GM19023 (cell line): ENCODE results near the gene APBB2.

Source experiments
- ATAC-seq: cut with Tn5 transposase; IDR thresholded peaks from one replicate; pipeline ENCODE4 v1.9.1; 2021; ENCODE audit warnings: mild to moderate bottlenecking, moderate library complexity; ENCODE audit not compliant: unreplicated experiment

The APBB2 gene

DNA sequence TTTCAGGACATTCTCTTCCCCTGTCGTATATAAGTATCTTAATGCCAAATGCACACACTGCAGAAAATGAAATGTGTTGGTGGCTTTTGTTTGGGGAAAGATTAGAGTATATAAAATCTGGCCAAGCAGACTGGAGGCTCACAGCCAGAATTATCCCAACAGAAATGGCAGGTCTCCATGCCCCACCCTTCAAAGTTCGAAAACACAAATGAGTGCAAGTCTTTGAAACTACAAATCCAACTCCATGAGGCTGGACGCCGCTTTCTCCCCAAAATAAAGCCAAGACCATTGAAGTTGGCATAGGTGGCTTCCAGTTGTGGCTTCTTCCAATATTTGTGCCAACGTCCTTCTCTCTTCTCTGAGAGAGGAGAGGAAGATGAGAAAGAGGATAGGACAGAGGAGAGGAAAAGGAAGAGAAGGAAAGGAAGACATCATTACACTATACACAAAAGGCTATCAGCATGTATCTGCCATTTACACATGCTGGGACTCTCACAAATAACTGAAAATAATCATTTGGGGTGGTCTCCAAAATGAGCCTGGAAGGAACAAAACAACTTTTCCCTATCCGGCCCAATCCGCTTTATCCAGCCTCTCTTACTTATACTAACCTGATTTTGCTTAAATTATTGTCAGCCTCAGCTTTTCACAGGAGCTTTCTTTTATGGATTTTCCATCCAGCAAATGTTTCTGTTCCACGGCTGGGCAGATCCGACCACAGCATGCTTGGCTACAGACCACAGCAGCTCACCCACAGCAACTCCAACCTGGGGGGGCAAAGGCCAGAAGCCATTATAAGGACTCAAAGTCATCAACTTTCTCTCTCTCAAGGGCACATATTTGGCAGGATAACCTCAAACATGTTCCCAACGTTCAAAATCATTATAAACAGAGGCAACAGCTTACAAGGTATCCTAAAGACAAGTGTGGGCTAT lies 71.7 kb downstream of the APBB2 start:
- no peak for ATAC-seq

DNA sequence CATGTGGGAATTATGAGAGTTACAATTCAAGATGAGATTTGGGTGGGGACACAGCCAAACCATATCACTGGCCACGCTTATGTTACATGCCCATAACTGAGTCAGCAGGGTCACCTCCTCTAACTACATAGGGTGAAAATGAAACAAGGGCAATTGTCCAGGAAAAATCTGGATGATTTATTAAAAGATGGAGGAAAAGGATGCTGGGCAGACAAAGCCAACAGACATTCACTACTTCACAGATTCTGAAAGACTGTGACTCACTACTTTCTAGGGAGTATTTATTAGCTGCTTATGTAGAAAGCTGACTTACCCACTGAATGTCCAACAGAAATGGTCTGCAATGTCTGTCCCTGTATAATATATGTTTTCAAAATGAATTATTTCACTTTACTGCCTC lies 72.4 kb downstream of the APBB2 start:
- ATAC-seq, result no peak

DNA sequence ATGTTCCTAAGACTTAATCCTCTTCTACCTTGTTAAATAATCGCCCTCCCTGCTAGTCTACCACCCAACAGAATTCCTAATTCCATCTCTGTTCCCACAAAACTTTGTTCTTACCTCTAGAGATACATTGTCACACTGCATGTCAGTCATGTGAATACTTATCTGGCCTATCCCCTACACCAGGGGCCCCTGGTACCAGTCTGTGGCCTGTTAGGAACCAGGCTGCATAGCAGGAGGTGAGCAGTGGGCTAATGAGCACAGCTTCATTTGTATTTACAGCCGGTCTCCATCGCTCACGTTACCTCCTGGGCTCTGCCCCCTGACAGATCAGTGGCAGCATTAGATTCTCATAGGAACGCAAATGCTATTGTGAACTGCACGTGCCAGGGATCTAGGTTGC lies 73.9 kb downstream of the APBB2 start:
- no peak for ATAC-seq

DNA sequence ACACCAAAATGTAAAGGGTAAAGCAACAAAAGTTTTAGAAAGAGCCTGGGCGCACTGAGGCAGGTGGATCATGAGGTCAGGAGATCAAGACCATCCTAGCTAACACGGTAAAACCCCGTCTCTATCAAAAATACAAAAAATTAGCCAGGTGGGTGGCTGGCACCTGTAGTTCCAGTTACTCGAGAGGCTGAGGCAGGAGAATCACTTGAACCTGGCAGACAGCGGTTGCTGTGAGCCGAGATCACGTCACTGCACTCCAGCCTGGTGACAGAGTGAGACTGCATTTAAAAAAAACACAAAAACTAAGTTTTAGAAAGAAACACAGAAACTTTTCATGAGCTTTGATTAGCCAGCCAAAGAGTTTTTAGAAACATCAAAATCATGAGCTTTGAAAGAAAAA lies 76.5 kb downstream of the APBB2 start:
- no peak for ATAC-seq

DNA sequence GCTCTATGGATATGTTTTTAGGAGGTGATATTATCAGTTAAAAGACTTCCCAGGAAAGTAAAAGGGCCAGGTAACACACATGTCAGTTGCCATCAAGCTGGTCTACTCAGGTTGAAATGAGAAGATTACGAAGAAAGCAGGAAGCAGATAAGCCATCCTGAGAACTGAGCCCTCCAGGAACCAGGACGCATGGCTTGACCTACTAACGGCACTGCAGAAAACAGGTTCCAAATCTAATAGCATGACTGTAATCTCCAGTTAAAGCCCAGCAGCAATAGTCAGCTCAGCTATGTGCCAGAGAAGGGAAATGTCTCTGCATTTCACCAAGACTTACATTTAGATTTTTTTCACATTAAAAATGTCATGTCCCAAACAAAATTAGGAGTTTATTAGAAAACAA lies 77.9 kb downstream of the APBB2 start:
- ATAC-seq, result no peak

DNA sequence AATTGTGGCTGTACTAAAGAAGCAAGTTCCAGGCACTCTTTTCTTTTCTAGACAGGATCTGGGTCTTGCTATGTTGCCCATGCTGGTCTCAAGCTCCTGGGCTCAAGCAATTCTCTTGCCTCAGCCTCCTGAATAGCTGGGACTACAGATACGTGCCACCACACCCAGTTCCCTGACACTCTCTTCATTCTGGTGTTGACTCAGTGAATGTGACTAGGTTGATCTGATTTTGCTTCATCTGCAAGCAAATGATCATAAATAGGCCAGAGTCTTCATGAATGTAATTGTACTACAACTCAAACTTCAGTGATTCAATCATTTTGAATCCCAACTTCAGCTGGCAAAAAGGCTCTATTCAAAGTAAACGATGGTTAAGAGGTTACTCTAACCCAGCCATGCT lies 78.5 kb downstream of the APBB2 start:
- ATAC-seq, result no peak

DNA sequence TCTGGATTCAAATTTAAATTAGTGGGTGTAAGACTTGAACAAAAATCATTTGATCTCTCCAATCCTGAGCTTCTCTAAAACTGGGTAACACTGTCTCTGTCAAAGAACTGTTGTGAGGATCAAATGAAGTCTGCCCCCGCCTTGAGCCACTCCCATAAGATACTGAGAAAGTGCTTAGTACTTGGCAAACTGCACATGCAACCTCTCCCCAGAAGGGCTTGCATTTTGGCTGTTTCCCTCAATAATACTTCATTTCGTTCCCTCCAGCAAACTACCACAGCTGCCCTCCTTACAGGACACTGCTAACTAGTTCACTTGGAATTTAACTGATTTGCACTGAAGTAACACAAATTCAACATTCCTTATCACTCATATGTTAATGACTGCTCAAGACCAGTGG lies 79.8 kb downstream of the APBB2 start:
- no peak for ATAC-seq

DNA sequence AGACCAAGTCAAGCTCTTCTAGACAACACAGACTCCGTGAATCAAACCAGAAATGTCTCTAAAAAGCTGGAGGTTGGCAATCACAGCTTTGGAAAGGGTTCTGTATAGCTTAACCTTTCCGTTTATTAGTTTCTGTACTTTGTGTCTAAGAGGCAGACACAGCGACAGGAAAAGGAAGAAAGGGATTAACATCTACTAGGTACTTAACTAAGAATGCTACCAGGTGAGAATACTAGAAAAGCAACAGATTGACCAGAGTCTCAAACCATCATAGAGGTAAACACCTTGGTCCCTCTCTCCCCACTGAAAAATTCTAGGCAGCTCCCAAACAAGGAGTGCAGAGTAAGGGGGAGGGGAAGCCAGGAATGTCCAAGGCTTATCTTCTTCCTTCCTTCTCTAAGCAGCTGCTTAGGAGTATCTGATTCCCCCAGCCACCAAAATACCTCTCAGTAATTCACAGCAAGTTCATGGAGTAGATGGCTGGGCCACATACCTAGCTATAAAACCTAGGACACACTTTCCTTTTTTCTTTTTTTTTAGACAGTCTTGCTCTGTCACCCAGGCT lies 80.8 kb downstream of the APBB2 start:
- ATAC-seq, result no peak

DNA sequence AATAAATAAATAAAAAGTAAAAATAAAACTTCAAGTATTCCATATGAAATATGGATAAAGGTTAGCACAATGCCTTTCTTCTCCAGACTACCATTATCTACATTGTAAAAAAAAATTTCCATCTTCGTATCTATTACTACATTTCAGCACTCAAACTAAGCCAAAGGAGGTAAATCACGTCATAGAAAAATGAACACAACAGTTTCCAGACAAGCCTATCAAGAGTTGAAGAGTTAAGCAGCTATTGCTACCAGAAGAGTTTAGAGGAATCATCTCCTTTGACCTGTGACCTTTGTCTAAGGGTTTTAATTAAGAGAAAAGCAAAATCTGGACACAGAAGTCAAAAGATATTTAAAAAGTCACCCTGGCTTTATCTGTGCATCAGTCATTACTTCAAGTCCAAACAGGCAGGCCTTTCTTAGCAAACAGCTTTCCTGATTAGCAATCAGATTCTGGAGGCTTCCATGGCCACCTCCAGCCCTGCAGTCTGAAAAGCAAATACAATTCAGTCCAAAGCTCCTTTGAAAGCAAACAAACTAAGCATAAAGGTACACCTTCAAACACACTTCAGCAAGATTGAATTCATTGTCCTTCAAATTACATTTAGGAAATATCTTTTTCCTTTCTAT lies 82.2 kb downstream of the APBB2 start:
- no peak for ATAC-seq

DNA sequence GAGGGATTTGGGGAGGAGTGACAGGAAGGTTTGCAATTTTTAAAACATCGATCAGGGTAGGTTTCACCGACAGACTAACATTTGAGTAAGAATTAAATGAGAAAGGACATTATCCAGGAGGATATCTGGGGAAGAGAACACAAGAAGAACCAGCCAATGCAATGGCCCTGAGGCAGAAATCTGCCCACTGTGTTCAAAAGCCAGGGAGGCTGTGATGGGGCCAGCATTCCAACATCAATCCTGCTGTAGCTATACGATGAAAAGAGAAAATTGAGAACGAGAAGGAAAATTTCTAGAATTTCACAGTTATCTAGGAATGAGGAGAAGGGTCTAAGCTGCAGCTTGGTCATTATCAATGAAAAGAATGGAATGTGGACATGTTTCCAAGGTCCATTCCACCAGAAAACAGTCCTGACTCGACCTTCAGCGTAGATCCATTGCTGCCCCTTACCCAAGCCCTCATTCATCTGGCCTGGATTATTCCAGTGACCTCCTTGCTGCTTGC lies 84.4 kb downstream of the APBB2 start:
- no peak for ATAC-seq

DNA sequence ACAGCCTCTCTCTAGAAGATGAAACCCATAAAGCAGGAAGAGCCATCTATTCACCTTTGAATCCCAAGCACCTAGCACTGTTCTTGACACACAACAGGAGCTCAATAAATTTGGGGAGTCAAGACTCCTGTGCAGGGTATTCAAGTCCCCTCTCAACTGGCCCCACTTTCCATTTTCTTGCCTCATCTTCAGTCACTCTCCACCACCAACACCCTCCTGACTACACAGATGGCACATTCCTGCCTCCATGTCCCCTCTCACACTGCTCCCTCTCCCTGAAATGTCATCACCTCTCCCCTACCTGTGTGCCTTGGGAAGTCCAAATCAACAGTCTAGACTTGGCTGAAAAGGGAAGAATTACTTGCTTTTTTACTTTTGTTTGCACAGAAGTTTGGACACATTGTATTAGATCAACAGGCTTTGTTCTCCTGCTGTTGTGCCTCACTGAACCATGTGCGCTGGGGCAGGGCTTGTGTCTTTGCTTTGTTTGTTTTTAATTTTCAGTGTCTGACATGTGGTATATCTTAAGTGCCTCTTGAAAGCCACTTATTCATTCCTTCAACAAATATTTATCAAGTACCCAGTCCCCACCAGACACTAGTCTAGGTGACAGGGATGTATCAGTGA lies 85.1 kb downstream of the APBB2 start:
- ATAC-seq, result no peak

DNA sequence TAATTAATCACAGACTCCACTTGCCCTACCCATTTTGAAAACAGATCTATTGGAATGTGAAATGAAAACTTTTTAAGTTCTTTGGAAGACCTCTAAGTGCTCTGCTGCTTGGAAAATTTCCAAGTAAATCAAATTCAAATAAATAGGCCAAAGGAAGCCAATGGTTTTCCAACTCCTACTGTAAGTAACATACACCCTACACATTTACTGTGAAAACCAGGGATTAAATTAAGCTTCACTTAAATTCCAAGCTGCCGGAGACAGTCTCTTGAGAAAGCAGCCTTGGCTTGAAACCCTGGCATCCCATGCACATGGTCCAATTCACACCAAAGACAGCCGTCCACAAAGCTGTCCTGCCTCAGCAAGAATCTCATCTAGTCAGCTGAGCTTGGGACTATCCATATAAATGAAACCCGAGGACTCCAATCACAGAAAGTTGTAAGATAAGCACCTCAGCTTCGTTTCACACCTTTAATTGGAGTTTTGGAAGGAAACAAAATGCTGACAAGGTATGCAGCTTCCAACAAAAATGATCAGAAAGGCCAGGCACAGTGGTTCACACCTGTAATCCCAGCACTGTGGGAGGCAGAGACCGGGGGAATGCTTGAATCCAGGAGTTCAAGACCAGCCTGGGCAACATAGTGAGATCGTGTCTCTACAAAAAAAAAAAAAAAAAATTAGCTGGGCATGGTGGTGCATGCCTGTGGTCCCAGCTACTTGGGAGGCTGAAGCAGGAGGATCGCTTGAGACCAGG lies 88.6 kb downstream of the APBB2 start:
- ATAC-seq, result no peak

DNA sequence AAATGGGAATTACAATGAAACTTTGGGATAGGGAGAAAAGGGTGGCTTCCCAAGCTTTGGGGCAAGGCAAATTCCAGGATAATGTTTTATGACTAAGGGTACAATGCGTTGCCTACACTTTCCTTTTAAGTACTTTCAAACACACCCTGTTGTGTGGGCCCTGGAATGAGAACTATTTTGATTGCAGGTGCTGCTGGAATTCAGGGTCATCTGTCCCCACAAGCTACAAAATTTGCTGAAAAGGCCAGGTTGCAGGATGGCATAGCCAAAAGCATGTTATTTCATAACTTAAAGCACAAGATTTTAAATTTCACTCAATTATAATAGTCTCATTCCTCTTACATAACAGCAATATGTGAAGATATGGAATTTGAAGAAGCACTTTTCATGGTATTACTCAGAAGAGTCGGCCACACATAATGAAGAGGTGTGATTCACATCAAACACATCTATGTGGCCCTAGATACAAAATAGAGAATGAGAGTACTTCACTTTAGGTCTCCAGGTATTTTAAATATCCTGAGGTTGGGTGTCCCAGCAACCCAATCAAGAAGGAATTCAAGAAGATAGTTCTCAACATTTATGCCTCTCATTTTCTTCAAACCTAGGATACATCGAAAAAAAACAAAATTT lies 89.3 kb downstream of the APBB2 start:
- ATAC-seq, result no peak

DNA sequence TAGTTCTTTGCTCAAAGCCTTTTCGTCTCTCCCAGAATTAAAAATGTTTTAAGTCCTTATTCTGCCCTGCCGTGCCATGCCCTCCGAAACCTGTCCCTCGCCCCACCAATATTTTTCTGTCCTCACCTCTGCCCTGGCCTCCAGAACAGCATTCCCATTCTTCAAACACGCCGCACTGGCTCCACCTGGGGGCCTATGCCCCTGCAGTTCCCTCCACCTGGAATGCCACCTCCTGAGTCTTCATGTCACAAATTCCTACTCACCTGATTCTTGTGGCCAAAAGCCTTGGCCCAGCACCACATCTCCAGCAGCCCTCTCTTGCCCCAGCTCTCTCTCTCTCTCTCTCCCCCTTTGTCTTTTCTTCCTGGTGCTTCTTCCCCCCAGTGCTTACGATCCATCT lies 91.6 kb downstream of the APBB2 start:
- ATAC-seq, result no peak

DNA sequence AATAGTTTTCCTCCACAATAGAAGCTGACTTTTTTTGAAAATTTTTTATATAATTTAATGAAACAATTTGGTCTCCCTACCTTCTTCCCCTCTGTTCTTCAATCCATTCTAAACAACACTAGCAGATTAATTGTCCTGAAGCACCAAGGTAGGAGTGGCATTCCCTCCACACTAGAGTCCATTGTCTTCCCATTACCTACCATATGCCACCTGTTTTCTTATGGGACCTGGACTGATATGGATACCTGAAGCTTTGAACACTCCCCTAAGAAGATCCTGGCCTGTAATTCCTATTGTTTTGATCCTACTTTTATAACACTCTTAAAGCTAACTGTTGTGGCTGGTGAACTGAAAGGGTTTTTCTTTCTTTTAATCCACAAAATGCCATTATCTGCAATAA lies 92.0 kb downstream of the APBB2 start:
- no peak for ATAC-seq

DNA sequence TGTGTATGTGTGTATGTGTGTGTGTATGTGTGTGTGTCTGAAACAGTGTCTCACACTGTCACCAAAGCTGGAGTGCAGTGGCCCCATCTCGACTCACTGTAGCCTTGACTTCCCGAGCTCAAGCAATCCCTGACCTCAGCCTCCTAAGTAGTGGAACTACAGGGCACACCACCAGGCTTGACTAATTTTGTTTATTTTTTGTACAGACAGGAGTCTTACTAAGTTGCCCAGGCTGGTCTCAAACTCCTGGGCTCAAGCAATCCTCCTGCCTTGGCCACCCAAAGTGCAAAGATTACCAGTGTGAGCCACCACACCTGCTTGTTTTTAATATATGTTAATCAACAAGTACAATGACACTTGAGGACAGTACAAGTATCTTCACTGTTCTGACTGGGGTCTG lies 92.4 kb downstream of the APBB2 start:
- ATAC-seq, result no peak

DNA sequence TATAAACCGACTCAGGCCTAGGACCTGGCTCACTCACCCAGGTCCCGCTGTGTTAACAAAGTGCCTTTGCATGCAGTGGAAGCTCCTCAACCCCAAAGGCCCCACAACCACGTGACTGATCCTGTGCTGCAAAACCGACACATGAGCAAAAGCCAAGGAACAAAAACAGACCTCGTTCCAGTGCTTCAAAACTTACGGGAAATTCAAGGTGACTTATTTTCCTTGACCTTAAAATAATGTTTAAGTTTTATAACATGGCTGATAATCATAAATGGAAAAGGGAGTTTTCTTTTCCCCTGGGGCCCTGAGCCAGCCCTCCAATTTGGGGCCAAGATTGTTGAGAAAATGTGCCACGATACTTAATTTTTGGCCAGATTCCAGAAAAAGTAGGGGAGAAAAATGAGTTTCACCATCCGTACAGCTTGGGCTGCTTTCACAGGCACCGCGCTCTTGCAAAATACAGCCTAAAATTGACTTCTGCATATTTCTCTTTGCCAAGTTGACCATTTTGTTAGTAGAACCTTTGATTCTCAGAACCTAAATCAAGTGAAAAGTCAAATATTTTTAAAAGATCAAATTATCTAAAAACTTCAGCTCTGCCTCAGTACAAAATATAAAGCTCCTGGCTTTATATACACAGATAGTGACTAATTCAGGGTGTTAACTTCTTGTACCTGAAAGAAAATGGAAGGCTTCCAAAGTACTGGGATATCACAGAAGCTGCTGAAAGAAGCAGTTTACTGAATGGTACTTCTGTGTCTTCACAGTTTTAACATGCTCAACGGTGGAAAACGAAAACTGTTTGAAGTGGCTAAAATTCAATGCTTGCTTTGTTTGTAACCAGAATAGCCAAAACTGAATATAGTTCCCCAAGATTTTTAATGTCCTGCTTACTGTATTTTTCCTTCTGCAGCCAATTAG lies 93.8 kb downstream of the APBB2 start:
- ATAC-seq, result no peak

DNA sequence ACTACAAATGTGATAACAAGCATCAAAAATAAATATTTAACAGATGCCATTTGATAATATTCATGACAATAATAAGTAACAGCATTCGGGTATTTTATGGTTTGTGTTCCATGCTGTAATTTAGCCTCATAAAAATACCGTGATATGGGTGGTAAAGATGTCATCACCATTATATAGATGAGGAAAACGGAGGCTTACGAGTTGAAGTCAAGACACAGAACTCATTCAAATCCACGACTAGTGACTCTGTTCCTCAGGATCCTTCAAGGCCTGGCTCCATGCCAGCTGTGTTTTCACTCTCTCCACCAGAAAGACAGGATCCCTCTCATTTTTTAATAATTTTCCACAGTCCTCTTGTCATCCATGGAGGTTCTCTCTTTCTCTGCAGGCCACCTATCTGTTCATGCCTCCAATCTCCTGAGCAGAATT lies 94.5 kb downstream of the APBB2 start:
- ATAC-seq, result no peak

DNA sequence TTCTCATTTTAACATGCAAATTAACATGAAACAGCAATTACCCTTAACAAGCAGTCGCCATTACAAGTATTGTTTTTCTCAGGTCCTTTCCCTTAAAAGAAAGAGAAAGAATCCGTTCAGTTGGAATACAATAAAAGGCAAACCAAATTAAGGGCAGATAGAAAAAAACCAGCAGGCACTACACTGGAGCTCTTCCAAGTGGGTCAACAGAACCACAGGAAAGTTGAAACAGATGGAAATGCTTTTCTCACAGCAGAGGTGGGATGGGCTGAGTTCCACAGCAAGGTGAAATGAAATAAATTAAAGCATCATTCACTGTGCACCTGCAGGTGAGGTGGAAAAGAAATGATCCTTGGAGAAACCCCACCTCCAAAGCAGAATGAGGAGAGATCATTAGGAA lies 102.6 kb downstream of the APBB2 start:
- no peak for ATAC-seq
